K562 (cell line): ENCODE measurements around the gene TMEM181. TPM values are rescaled to one million over a fixed set of nuclear protein-coding genes. Genes with fewer than 3 reads are reported as not detected.

Experiments
- ATAC-seq: fragments of 200-7000 bp; cut with Tn5 transposase; 3 replicates; pipeline ENCODE4 v1.9.1; 2020; ENCODE audit warnings: moderate library complexity
- BruUV-seq: library from RNA; stranded (reverse); fragments of 400-500 nt; replicated peaks from 2 replicates; lab custom pipeline; 2021; lab: Mats Ljungman, UMichigan
- CTCF ChIA-PET: fragments of 300-600 bp; formaldehyde crosslinking; extraction: SDS; loops from one replicate; lab custom pipeline; 2021; ENCODE audit warnings: low intra/inter-chr PET ratio; lab: Yijun Ruan, JAX
- POLR2A ChIA-PET: fragments of 300-600, 350-650 bp; sonication (Branson Sonifier 250); formaldehyde crosslinking; extraction: SDS; loops from one replicate; lab custom pipeline; 2021; ENCODE audit warnings: antibody characterized with exemption, inconsistent platforms; lab: Yijun Ruan, JAX
- DNase-seq, 4 experiments: peaks; one replicate each; pipeline versions ENCODE4 v3.0.0 to v3.0.0-alpha.2; 2011 to 2018; ENCODE audit warnings: low spot score in 3 of 4, mixed read lengths in 3 of 4; ENCODE audit errors: extremely low read depth in 1 of 4
- FAIRE-seq: peaks from 2 replicates; lab custom pipeline; 2011; peaks lifted over from hg19 to GRCh38; lab: Jason Lieb, UNC
- H2AFZ ChIP-seq: 2 replicates; pipeline ENCODE4 v1.6.0; 2011; ENCODE audit warnings: low read depth, low read length, control low read depth, inconsistent platforms
- H3K27ac ChIP-seq: fragments of 200-600 bp; 3 replicates; pipeline ENCODE4 v1.8.0; 2011; ENCODE audit warnings: low read depth, mild to moderate bottlenecking, control low read depth, inconsistent platforms, low read length, moderate library complexity, mixed read lengths; ENCODE audit errors: extremely low read depth
- H3K27me3 ChIP-seq, 2 experiments: fragments of 300-600 bp in 1 of 2; 2 replicates in 1 of 2; 3 replicates in 1 of 2; pipeline versions ENCODE4 v1.6.0 to v1.8.0; 2011; ENCODE audit warnings: inconsistent platforms in 2 of 2, low read length in 2 of 2, mild to moderate bottlenecking in 1 of 2, mixed read lengths in 1 of 2, moderate library complexity in 1 of 2; ENCODE audit not compliant: control insufficient read depth in 2 of 2, insufficient read depth in 2 of 2
- H3K36me3 ChIP-seq: fragments of 300-600 bp; 3 replicates; pipeline ENCODE4 v1.8.0; 2011; ENCODE audit warnings: mild to moderate bottlenecking, low read length, inconsistent platforms; ENCODE audit not compliant: control insufficient read depth, insufficient read depth
- H3K4me1 ChIP-seq, 2 experiments: fragments of 200-600 bp in 1 of 2; replicated peaks in 1 of 2; 2 replicates in 1 of 2; 3 replicates in 1 of 2; pipeline versions ENCODE4 v1.5.1 to v1.8.0; 2011; ENCODE audit warnings: inconsistent platforms in 2 of 2, low read length in 2 of 2, mild to moderate bottlenecking in 1 of 2, mixed read lengths in 1 of 2, moderate library complexity in 1 of 2; ENCODE audit not compliant: control insufficient read depth in 2 of 2, insufficient read depth in 2 of 2
- H3K4me2 ChIP-seq: 2 replicates; pipeline ENCODE4 v1.6.1; 2011; ENCODE audit warnings: low read length, control low read depth, inconsistent platforms, mixed read lengths; ENCODE audit not compliant: insufficient read depth
- H3K4me3 ChIP-seq: fragments of 200-600 bp; sonication (generic), shearing (Covaris generic); 2 replicates; pipeline ENCODE4 v1.5.1; 2016; ENCODE audit warnings: control low read depth, inconsistent platforms
- H3K79me2 ChIP-seq: fragments of 200-600 bp; 3 replicates; pipeline ENCODE4 v1.8.0; 2011; ENCODE audit warnings: low read length, inconsistent platforms; ENCODE audit not compliant: control insufficient read depth, insufficient read depth
- H3K9ac ChIP-seq, 2 experiments: 2 replicates each; pipeline versions ENCODE4 v1.6.0 to v1.6.1; 2011; ENCODE audit warnings: low read depth in 2 of 2, low read length in 2 of 2, control low read depth in 1 of 2, inconsistent platforms in 1 of 2, mild to moderate bottlenecking in 1 of 2, mixed read lengths in 1 of 2; ENCODE audit not compliant: insufficient read depth in 1 of 2
- H3K9me1 ChIP-seq: one replicate; pipeline ENCODE4 v1.6.0; 2011; ENCODE audit warnings: inconsistent platforms, mild to moderate bottlenecking, low read length, moderate library complexity; ENCODE audit not compliant: control insufficient read depth, insufficient read depth
- H3K9me3 ChIP-seq: replicated peaks from 2 replicates; pipeline ENCODE4 v1.5.1; 2011; ENCODE audit warnings: low read depth, low read length, inconsistent platforms; ENCODE audit not compliant: control insufficient read depth, insufficient read depth
- H4K20me1 ChIP-seq: replicated peaks from 2 replicates; pipeline ENCODE4 v1.6.1; 2011; ENCODE audit warnings: low read length, inconsistent platforms, mixed read lengths; ENCODE audit not compliant: control insufficient read depth, insufficient read depth
- BRD9 ChIP-seq: fragments of 450-650 bp; IDR thresholded peaks from 2 replicates; pipeline ENCODE4 v1.6.1; 2018; ENCODE audit warnings: low read depth; ENCODE audit not compliant: partially characterized antibody
- MXI1 ChIP-seq: IDR thresholded peaks from 2 replicates; pipeline ENCODE4 v1.6.1; 2011; ENCODE audit warnings: low read depth, mild to moderate bottlenecking, improper control_type of control experiment, low read length
- RB1 ChIP-seq: fragments of 450-650 bp; IDR thresholded peaks from 2 replicates; pipeline ENCODE4 v1.6.1; 2017; ENCODE audit warnings: low read depth, mild to moderate bottlenecking
- ZNF146 ChIP-seq: IDR thresholded peaks from one replicate; pipeline ENCODE4 v1.6.1; 2018; ENCODE audit warnings: missing compliant biosample characterization; ENCODE audit not compliant: unreplicated experiment
- ZNF445 ChIP-seq: fragments of 250-450 bp; sonication (Bioruptor Pico); IDR thresholded peaks from 2 replicates; pipeline ENCODE4 v1.4.0; 2020; ENCODE audit warnings: low read depth, mild to moderate bottlenecking, moderate library complexity
- WGBS: fragments of 100-300 bp; shearing (Covaris generic); methylation state at CpG from one replicate; pipeline ENCODE4 v1.1.6; 2016; ENCODE audit warnings: low coverage, mixed read lengths; ENCODE audit not compliant: insufficient coverage; ENCODE audit errors: missing lambda C conversion rate; 5-methylcytosine and 5-hydroxymethylcytosine counted together
- in situ Hi-C: fragments of 300-500 bp; cut with MboI; formaldehyde crosslinking; loops from 4 replicates; pipeline ENCODE4 v1.15.0; 2018; ENCODE audit warnings: inconsistent platforms, mixed read lengths
- intact Hi-C: fragments of 100-400 bp; cut with micrococcal nuclease; formaldehyde crosslinking; loops from 2 replicates; pipeline ENCODE4 v1.14.2; 2022
- polyA plus RNA-seq, 8 experiments: library from polyadenylated mRNA; depleted of rRNA in 4 of 8; stranded (reverse) in 5 of 8; unstranded in 3 of 8; fragments of >200 nt; fragmentation: Nextera tagmentation in 2 of 8; fragmentation: Illumina TruSeq in 1 of 8; extraction: Ambion mirVana in 2 of 8; extraction: Trizol in 1 of 8; gene quantifications; 2 replicates each; pipeline versions ENCODE4 v1.2.1 to v1.2.3, GENCODE V29; 2011 to 2014; ENCODE audit warnings: inconsistent platforms in 1 of 8, missing spikeins in 1 of 8
- total RNA-seq, 7 experiments: library from RNA; depleted of rRNA in 6 of 7; stranded (reverse); fragments of >200 nt in 6 of 7; fragmentation: Illumina TruSeq in 2 of 7; extraction: Trizol in 2 of 7; gene quantifications; 2 replicates each; pipeline versions ENCODE4 v1.2.1 to v1.2.3, GENCODE V29; 2011 to 2021; ENCODE audit warnings: low replicate concordance in 1 of 7
- TF ChIP-seq, protein P1 (sequence below): fragments of 200-800 bp; sonication (Bioruptor generic); IDR thresholded peaks from 2 replicates; pipeline ENCODE4 v1.6.1; 2017; ENCODE audit warnings: missing genetic modification characterization, missing compliant biosample characterization
- TF ChIP-seq, protein P2 (sequence below): fragments of 250-450 bp; sonication (Bioruptor Pico); IDR thresholded peaks from 2 replicates; pipeline ENCODE4 v1.8.0; 2022; ENCODE audit warnings: inconsistent platforms
- TF ChIP-seq, protein P3 (sequence below): fragments of 450-650 bp; IDR thresholded peaks from 2 replicates; pipeline ENCODE4 v1.6.1; 2016; ENCODE audit warnings: missing biosample characterization, missing genetic modification characterization

Gene TMEM181
- total and polyA plus RNA-seq, 9 of the 15 experiments (the other 6 are each of a cell fraction or from before 2014, with no cell fraction given): 5.6 to 27.2 (median 19.9) TPM

DNA sequence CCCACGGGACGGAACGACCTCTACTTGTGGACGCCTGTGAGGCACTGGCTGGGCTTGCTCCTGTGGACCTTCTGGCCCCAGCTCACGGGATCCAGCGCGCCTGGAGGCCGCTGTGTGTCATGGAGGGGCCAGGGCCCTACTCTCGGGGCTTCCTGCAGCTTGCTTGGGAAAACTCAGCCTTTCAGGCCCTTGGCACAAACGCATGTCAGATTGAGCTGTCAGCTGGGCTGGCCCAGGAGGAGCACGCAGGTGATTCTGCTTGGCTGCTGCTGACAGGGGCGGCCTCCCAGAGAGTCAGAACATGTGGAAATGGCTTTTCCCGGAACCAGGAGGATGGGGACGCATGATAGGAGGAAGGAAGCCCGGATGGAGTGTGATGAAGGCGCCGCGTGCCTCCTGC lies 39.7 kb downstream of the TMEM181 start:
- no peak for ATAC-seq
- intact Hi-C loops: no loop called here
- no TSS peak for BruUV-seq

More for the DNA sequence above, 39.7 kb downstream of the TMEM181 start:
- H2AFZ ChIP-seq: no peak overlapping the region
- no peaks in the 10 kb centered on the region for H4K20me1 ChIP-seq
- H3K4me2 ChIP-seq: no peak overlapping the region
- peaks cover 85% of the 10 kb centered on the region for H3K36me3 ChIP-seq
- CTCF ChIA-PET: no interaction called here
- peaks cover 4% of the 10 kb centered on the region; the same call in 1 of the 3 replicates for H3K79me2 ChIP-seq
- H3K27me3 ChIP-seq: no peaks in the 10 kb centered on the region
- in situ Hi-C loops: no loop called here
- no peaks in the 10 kb centered on the region for H3K9me1 ChIP-seq
- 92% methylated on average over 18 of the region's 18 CpGs for WGBS
- H3K4me1 ChIP-seq: peaks cover 0 to 4% of the 10 kb centered on the region in 2 experiments; a peak in 1 of 5 replicates
- peak overlapping the region in 1 of 2 experiments; percentile 50; a peak in 1 of 4 replicates for H3K9ac ChIP-seq
- no peak for DNase-seq
- no peak overlapping the region for H3K4me3 ChIP-seq
- H3K27ac ChIP-seq: no peak overlapping the region
- H3K9me3 ChIP-seq: no peaks in the 10 kb centered on the region
- FAIRE-seq: no peak
- TF ChIP-seq, protein P1, sequence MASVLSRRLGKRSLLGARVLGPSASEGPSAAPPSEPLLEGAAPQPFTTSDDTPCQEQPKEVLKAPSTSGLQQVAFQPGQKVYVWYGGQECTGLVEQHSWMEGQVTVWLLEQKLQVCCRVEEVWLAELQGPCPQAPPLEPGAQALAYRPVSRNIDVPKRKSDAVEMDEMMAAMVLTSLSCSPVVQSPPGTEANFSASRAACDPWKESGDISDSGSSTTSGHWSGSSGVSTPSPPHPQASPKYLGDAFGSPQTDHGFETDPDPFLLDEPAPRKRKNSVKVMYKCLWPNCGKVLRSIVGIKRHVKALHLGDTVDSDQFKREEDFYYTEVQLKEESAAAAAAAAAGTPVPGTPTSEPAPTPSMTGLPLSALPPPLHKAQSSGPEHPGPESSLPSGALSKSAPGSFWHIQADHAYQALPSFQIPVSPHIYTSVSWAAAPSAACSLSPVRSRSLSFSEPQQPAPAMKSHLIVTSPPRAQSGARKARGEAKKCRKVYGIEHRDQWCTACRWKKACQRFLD (CRISPR knock-in tag): no peak
- TF ChIP-seq, protein P2, sequence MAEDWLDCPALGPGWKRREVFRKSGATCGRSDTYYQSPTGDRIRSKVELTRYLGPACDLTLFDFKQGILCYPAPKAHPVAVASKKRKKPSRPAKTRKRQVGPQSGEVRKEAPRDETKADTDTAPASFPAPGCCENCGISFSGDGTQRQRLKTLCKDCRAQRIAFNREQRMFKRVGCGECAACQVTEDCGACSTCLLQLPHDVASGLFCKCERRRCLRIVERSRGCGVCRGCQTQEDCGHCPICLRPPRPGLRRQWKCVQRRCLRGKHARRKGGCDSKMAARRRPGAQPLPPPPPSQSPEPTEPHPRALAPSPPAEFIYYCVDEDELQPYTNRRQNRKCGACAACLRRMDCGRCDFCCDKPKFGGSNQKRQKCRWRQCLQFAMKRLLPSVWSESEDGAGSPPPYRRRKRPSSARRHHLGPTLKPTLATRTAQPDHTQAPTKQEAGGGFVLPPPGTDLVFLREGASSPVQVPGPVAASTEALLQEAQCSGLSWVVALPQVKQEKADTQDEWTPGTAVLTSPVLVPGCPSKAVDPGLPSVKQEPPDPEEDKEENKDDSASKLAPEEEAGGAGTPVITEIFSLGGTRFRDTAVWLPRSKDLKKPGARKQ (CRISPR knock-in tag): no peak
- TF ChIP-seq RB1: no peak
- no peak for TF ChIP-seq ZNF146
- TF ChIP-seq, protein P3, sequence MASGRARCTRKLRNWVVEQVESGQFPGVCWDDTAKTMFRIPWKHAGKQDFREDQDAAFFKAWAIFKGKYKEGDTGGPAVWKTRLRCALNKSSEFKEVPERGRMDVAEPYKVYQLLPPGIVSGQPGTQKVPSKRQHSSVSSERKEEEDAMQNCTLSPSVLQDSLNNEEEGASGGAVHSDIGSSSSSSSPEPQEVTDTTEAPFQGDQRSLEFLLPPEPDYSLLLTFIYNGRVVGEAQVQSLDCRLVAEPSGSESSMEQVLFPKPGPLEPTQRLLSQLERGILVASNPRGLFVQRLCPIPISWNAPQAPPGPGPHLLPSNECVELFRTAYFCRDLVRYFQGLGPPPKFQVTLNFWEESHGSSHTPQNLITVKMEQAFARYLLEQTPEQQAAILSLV (tag): no peak
- TF ChIP-seq BRD9: no peak
- no peak for TF ChIP-seq ZNF445 (CRISPR knock-in tag)
- TF ChIP-seq MXI1: no peak
- POLR2A ChIA-PET: no interaction called here
